Measurements from ENCODE around the gene CLEC1B.
"Not testable (repeated sequence)": the region's sequence is repeated elsewhere in the genome, so short reads cannot be mapped to it uniquely, and the experiment has no call there.

CLEC1B gene

GRCh38 chr12:9999016-9999415 is at the start of gene CLEC1B:
TSS of gene CLEC1B (minus strand) at chr12:9999121. CDS start at chr12:9999100, 21 bp downstream.
- no peak for DNase-seq (ENCODE audit: low spot score)

GRCh38 chr12:10048526-10048925 is 49.6 kb upstream of the CLEC1B start:
- DNase-seq (ENCODE audit: low spot score): no peak

- DNase-seq (ENCODE audit: low spot score): no peak
These were observed 43.2 kb upstream of the CLEC1B start for GRCh38 chr12:10042167-10042566.

- DNase-seq (ENCODE audit: low spot score): no peak
These were observed 35.0 kb upstream of the CLEC1B start for GRCh38 chr12:10033783-10034545.

- DNase-seq (ENCODE audit: low spot score): no peak
These were observed 32.9 kb upstream of the CLEC1B start for GRCh38 chr12:10031771-10032175.

- no peak for DNase-seq (ENCODE audit: low spot score)
These were observed 32.4 kb upstream of the CLEC1B start for GRCh38 chr12:10031321-10031720.

- DNase-seq (ENCODE audit: low spot score): no peak
These were observed 31.5 kb upstream of the CLEC1B start, which contains the start of gene CLEC9A for GRCh38 chr12:10030446-10030845. TSS of gene CLEC9A (plus strand) at chr12:10030682. CDS start at chr12:10052688, 22,006 bp downstream.

GRCh38 chr12:10027721-10028120 is 28.8 kb upstream of the CLEC1B start:
- no peak for DNase-seq (ENCODE audit: low spot score)

GRCh38 chr12:10027311-10027710 is 28.4 kb upstream of the CLEC1B start:
- no peak for DNase-seq (ENCODE audit: low spot score)

GRCh38 chr12:10026666-10027065 is 27.7 kb upstream of the CLEC1B start:
- DNase-seq (ENCODE audit: low spot score): not testable (repeated sequence)

GRCh38 chr12:10025236-10025635 is 26.3 kb upstream of the CLEC1B start:
- DNase-seq (ENCODE audit: low spot score): no peak

GRCh38 chr12:10021342-10021741 is 22.4 kb upstream of the CLEC1B start:
- no peak for DNase-seq (ENCODE audit: low spot score)

GRCh38 chr12:10018386-10018785 is 19.5 kb upstream of the CLEC1B start:
- DNase-seq (ENCODE audit: low spot score): no peak

GRCh38 chr12:10016881-10017280 is 18.0 kb upstream of the CLEC1B start:
- no peak for DNase-seq (ENCODE audit: low spot score)

GRCh38 chr12:10015450-10015849 is 16.5 kb upstream of the CLEC1B start:
- DNase-seq (ENCODE audit: low spot score): no peak

- DNase-seq (ENCODE audit: low spot score): peak; percentile 46
These were observed 13.9 kb upstream of the CLEC1B start for GRCh38 chr12:10012630-10013330.

GRCh38 chr12:10001171-10001776 is 2.4 kb upstream of the CLEC1B start:
- DNase-seq (ENCODE audit: low spot score): no peak

GRCh38 chr12:9992296-9992695 is 6.6 kb downstream of the CLEC1B start:
- no peak for DNase-seq (ENCODE audit: low spot score)

- DNase-seq (ENCODE audit: low spot score): no peak
These were observed 7.0 kb downstream of the CLEC1B start for GRCh38 chr12:9991876-9992275.

GRCh38 chr12:9980126-9980525 is 18.8 kb downstream of the CLEC1B start:
- no peak for DNase-seq (ENCODE audit: low spot score)

GRCh38 chr12:9977916-9978315 is 21.0 kb downstream of the CLEC1B start:
- DNase-seq (ENCODE audit: low spot score): no peak

GRCh38 chr12:9976626-9977025 is 22.3 kb downstream of the CLEC1B start:
- DNase-seq (ENCODE audit: low spot score): not testable (repeated sequence)

GRCh38 chr12:9975614-9976013 is 23.3 kb downstream of the CLEC1B start:
- DNase-seq (ENCODE audit: low spot score): no peak

Data from putamen (tissue), 1 donor.